Activated T-cell treated with anti-CD3 and anti-CD28 coated beads, Interleukin-2, amount 50 U/mL, for 24 hours (primary cell): ENCODE data around the gene RPL27.

Experiments used
- DNase-seq: peaks from one replicate; pipeline ENCODE4 v3.0.0-alpha.2; 2020
- H3K27ac Mint-ChIP-seq: 2 replicates; pipeline ENCODE4 v1.8.0; 2020; ENCODE audit warnings: mild to moderate bottlenecking, mixed read lengths
- H3K27me3 Mint-ChIP-seq: 2 replicates; pipeline ENCODE4 v1.8.0; 2020; ENCODE audit warnings: mixed read lengths
- H3K36me3 Mint-ChIP-seq: 2 replicates; pipeline ENCODE4 v1.8.0; 2020; ENCODE audit warnings: low read depth, mixed read lengths
- H3K4me1 Mint-ChIP-seq: 2 replicates; pipeline ENCODE4 v1.8.0; 2020; ENCODE audit warnings: low read depth, mixed read lengths
- H3K4me3 Mint-ChIP-seq: 2 replicates; pipeline ENCODE4 v1.8.0; 2020; ENCODE audit warnings: mild to moderate bottlenecking, moderate library complexity, mixed read lengths
- H3K9me3 Mint-ChIP-seq: 2 replicates; pipeline ENCODE4 v1.8.0; 2020; ENCODE audit warnings: mixed read lengths

The RPL27 gene

GRCh38 chr17:43010667-43011308, 12.6 kb downstream of the RPL27 start:
- Mint-ChIP-seq H3K4me1 (peaks cover 27% of the 10 kb centered on the region), H3K27me3 (no peaks in the 10 kb centered on the region), H3K9me3 (no peaks in the 10 kb centered on the region), H3K4me3 (no peak overlapping the region), H3K27ac (peak overlapping the region; percentile 11), H3K36me3 (peaks cover 57% of the 10 kb centered on the region)
- no peak for DNase-seq

- DNase-seq: no peak
- Mint-ChIP-seq H3K4me3 (no peak overlapping the region), H3K27me3 (no peaks in the 10 kb centered on the region), H3K27ac (peak overlapping the region; percentile 50), H3K4me1 (peaks cover 19% of the 10 kb centered on the region), H3K36me3 (peaks cover 49% of the 10 kb centered on the region), H3K9me3 (no peaks in the 10 kb centered on the region)
Measured at GRCh38 chr17:43011728-43012472, 13.7 kb downstream of the RPL27 start.

GRCh38 chr17:43013296-43013695, 15.1 kb downstream of the RPL27 start:
- Mint-ChIP-seq H3K27ac (no peak overlapping the region), H3K36me3 (peaks cover 45% of the 10 kb centered on the region), H3K4me3 (no peak overlapping the region), H3K9me3 (no peaks in the 10 kb centered on the region), H3K4me1 (peaks cover 20% of the 10 kb centered on the region), H3K27me3 (no peaks in the 10 kb centered on the region)
- no peak for DNase-seq

- Mint-ChIP-seq H3K27ac (peak overlapping the region; percentile 39), H3K9me3 (no peaks in the 10 kb centered on the region), H3K27me3 (no peaks in the 10 kb centered on the region), H3K4me3 (no peak overlapping the region), H3K36me3 (peaks cover 45% of the 10 kb centered on the region), H3K4me1 (peaks cover 23% of the 10 kb centered on the region)
- no peak for DNase-seq
Measured at GRCh38 chr17:43014020-43014648, 15.9 kb downstream of the RPL27 start.

GRCh38 chr17:43014649-43015542, 16.7 kb downstream of the RPL27 start:
- H3K4me3 Mint-ChIP-seq: no peak overlapping the region
- H3K27me3 Mint-ChIP-seq: no peaks in the 10 kb centered on the region
- no peaks in the 10 kb centered on the region for H3K9me3 Mint-ChIP-seq
- DNase-seq: no peak
- H3K4me1 Mint-ChIP-seq: peaks cover 30% of the 10 kb centered on the region
- peaks cover 45% of the 10 kb centered on the region for H3K36me3 Mint-ChIP-seq
- peak overlapping the region; percentile 39 for H3K27ac Mint-ChIP-seq

- Mint-ChIP-seq H3K4me1 (peaks cover 28% of the 10 kb centered on the region), H3K9me3 (no peaks in the 10 kb centered on the region), H3K27me3 (no peaks in the 10 kb centered on the region), H3K4me3 (no peak overlapping the region), H3K27ac (no peak overlapping the region), H3K36me3 (peaks cover 43% of the 10 kb centered on the region)
- DNase-seq: no peak
Measured at GRCh38 chr17:43015579-43015978, 17.4 kb downstream of the RPL27 start.

GRCh38 chr17:43016216-43016615, 18.0 kb downstream of the RPL27 start:
- Mint-ChIP-seq H3K36me3 (peaks cover 39% of the 10 kb centered on the region), H3K27me3 (no peaks in the 10 kb centered on the region), H3K4me3 (no peak overlapping the region), H3K4me1 (peaks cover 29% of the 10 kb centered on the region), H3K9me3 (no peaks in the 10 kb centered on the region), H3K27ac (peak overlapping the region; percentile 55)
- no peak for DNase-seq

- peak overlapping the region; percentile 19 for H3K27ac Mint-ChIP-seq
- no peaks in the 10 kb centered on the region for H3K27me3 Mint-ChIP-seq
- no peak for DNase-seq
- peaks cover 30% of the 10 kb centered on the region for H3K4me1 Mint-ChIP-seq
- peaks cover 25% of the 10 kb centered on the region for H3K36me3 Mint-ChIP-seq
- H3K4me3 Mint-ChIP-seq: no peak overlapping the region
- no peaks in the 10 kb centered on the region for H3K9me3 Mint-ChIP-seq
Measured at GRCh38 chr17:43018008-43018853, 20.0 kb downstream of the RPL27 start.

- Mint-ChIP-seq H3K4me3 (no peak overlapping the region), H3K27ac (no peak overlapping the region), H3K36me3 (peaks cover 18% of the 10 kb centered on the region), H3K27me3 (no peaks in the 10 kb centered on the region), H3K4me1 (peaks cover 30% of the 10 kb centered on the region), H3K9me3 (no peaks in the 10 kb centered on the region)
- DNase-seq: no peak
Measured at GRCh38 chr17:43018932-43019331, 20.7 kb downstream of the RPL27 start.

- H3K4me3 Mint-ChIP-seq: no peak overlapping the region
- no peaks in the 10 kb centered on the region for H3K9me3 Mint-ChIP-seq
- H3K27me3 Mint-ChIP-seq: no peaks in the 10 kb centered on the region
- no peak overlapping the region for H3K27ac Mint-ChIP-seq
- no peak for DNase-seq
- H3K36me3 Mint-ChIP-seq: peaks cover 13% of the 10 kb centered on the region
- peaks cover 33% of the 10 kb centered on the region for H3K4me1 Mint-ChIP-seq
Measured at GRCh38 chr17:43019418-43019817, 21.2 kb downstream of the RPL27 start.

- DNase-seq: no peak
- H3K4me1 Mint-ChIP-seq: peaks cover 38% of the 10 kb centered on the region
- peaks cover 2% of the 10 kb centered on the region for H3K27me3 Mint-ChIP-seq
- no peak overlapping the region for H3K27ac Mint-ChIP-seq
- peak overlapping the region; percentile 85 for H3K4me3 Mint-ChIP-seq
- H3K36me3 Mint-ChIP-seq: peaks cover 7% of the 10 kb centered on the region
- no peaks in the 10 kb centered on the region for H3K9me3 Mint-ChIP-seq
Measured at GRCh38 chr17:43020030-43020621, 21.9 kb downstream of the RPL27 start.

GRCh38 chr17:43020789-43021740, 22.8 kb downstream of the RPL27 start:
- no peak for DNase-seq
- peak overlapping the region; percentile 81 for H3K27ac Mint-ChIP-seq

More at GRCh38 chr17:43020789-43021740, 22.8 kb downstream of the RPL27 start:
- H3K36me3 Mint-ChIP-seq: peaks cover under 1% of the 10 kb centered on the region
- H3K4me3 Mint-ChIP-seq: peak overlapping the region; percentile 85
- peaks cover 2% of the 10 kb centered on the region for H3K27me3 Mint-ChIP-seq
- peaks cover 40% of the 10 kb centered on the region for H3K4me1 Mint-ChIP-seq
- H3K9me3 Mint-ChIP-seq: no peaks in the 10 kb centered on the region
